ENCODE measurements around the gene DFFA. TPM values are rescaled to one million over a fixed set of nuclear protein-coding genes. Genes with fewer than 3 reads are reported as not detected.

Gene DFFA
- total and polyA plus RNA-seq, 9 of the 15 experiments (the other 6 are each of a cell fraction or from before 2014, with no cell fraction given) = 39.6 to 74.8 (median 59.2) TPM

DNA sequence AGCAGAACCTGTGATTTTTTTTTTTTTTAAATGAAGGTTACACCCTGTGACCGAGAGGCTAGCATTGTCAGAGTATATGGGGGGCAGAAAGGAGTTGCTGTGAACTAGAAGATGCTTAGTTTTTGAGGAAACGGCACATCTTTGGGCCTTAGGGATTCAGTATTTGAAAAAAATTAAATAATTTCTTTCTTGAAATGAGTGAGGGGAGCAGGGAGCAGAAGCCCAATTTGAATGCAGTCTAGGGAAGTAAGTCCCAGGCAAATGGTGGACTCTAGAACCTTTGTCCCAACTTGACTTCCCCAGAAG, 45.3 kb upstream of the DFFA start (continued):
- TF ChIP-seq XRCC3 (IDR thresholded peaks at IDR 0.05) (no peak), CHD1 (IDR thresholded peaks at IDR 0.05; ENCODE audit: low read length) (no peak), ILK (tag; IDR thresholded peaks at IDR 0.05; ENCODE audit: borderline replicate concordance, low read depth) (no peak), FOXK2 (conservative IDR thresholded peaks at IDR 0.05 in 1 of 2, IDR thresholded peaks at IDR 0.05 in 1 of 2; ENCODE audit: low read depth in 2 of 2) (no peak), NEUROD1 (IDR thresholded peaks at IDR 0.05; ENCODE audit: borderline replicate concordance, low read depth, low read length, partially characterized antibody) (no peak), CBX3 (IDR thresholded peaks at IDR 0.05; ENCODE audit: borderline replicate concordance in 1 of 2, low read length in 2 of 2) (no peak), NCOA6 (IDR thresholded peaks at IDR 0.05) (no peak)
- TF ChIP-seq, protein P1, sequence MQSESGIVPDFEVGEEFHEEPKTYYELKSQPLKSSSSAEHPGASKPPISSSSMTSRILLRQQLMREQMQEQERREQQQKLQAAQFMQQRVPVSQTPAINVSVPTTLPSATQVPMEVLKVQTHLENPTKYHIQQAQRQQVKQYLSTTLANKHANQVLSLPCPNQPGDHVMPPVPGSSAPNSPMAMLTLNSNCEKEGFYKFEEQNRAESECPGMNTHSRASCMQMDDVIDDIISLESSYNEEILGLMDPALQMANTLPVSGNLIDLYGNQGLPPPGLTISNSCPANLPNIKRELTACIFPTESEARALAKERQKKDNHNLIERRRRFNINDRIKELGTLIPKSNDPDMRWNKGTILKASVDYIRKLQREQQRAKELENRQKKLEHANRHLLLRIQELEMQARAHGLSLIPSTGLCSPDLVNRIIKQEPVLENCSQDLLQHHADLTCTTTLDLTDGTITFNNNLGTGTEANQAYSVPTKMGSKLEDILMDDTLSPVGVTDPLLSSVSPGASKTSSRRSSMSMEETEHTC (IDR thresholded peaks at IDR 0.05) = no peak

DNA sequence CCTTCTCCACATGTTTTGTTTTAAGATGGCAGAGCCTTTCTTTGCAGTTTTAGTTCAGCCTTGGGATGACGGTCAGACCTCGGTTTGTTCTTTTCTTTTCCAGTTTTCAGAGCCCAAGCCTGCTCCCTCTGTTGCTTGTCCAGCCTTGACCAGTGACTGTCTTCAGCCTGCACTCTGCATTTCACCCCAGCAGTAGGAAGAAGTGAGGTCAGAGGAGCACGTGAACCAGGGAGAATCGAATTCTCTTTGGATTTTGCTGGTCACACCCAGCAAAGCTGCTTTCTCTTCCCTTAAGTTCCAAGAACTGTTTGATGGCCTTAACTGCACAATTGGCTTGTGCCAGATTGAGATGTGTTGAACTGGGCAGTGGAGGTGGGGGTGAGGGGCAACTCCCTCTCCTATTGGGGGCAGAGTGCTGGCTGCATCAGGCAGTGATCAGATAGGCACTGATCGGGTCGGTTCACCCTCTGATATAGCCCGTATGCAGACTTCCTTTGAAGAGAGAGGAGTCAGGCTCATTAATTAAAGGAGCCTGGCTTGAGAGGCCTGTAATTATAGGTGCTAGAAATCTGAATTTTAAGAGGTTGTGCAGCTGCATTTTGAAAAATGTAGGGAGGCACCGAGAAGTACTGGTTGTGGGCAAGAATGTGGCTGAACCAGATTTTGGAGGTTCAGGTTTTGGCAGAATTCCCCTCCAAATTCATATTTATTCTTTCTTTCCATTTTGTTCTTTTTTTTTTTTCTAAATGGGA, 44.8 kb upstream of the DFFA start:
- in situ Hi-C loops (cut with MboI) = no loop called here
- 46% methylated on average over 8 of the region's 8 CpGs for whole genome bisulfite sequencing (ENCODE audit: insufficient coverage, low coverage, missing lambda C conversion rate)
- Histone ChIP-seq H3K9me1 (ENCODE audit: control insufficient read depth, insufficient read depth, low read length) (peaks cover 3% of the 10 kb centered on the region), H3K36me3 (ENCODE audit: control insufficient read depth, insufficient read depth, low read length) (peaks cover 31% of the 10 kb centered on the region), H4K20me1 (replicated peaks; ENCODE audit: control insufficient read depth, insufficient read depth, low read length) (peaks cover 47% of the 10 kb centered on the region), H3K27ac (ENCODE audit: extremely low read depth, low read depth, low read length) (no peak overlapping the region), H3K79me2 (ENCODE audit: control insufficient read depth, insufficient read depth, low read length) (peaks cover 82% of the 10 kb centered on the region), H2AFZ (ENCODE audit: low read depth, low read length) (no peak overlapping the region), H3K4me3 (no peak overlapping the region), H3K4me1 (replicated peaks in 1 of 2; ENCODE audit: control insufficient read depth in 2 of 2, insufficient read depth in 2 of 2, low read length in 2 of 2) (peaks cover 7 to 11% of the 10 kb centered on the region in 2 experiments; a peak in 4 of 5 replicates), H3K4me2 (ENCODE audit: insufficient read depth, low read length) (no peak overlapping the region), H3K27me3 (ENCODE audit: control insufficient read depth in 2 of 2, insufficient read depth in 2 of 2, low read length in 2 of 2) (no peaks in the 10 kb centered on the region), H3K9me3 (replicated peaks; ENCODE audit: control insufficient read depth, insufficient read depth, low read depth, low read length) (no peaks in the 10 kb centered on the region), H3K9ac (ENCODE audit: insufficient read depth in 1 of 2, low read depth in 2 of 2, low read length in 2 of 2) (peak overlapping the region in 1 of 2 experiments; percentile 62; a peak in 1 of 4 replicates)
- FAIRE-seq (peak; percentile 44), DNase-seq (ENCODE audit: extremely low read depth in 1 of 4, low spot score in 3 of 4) (peak in 1 of 4 experiments; percentile 11), ATAC-seq (no peak)
- ChIA-PET POLR2A (interaction anchor here (0.6 kb wide), 1 partner anchor 334 kb away, joined by 3 read pairs; no protein-coding TSS in a partner anchor), CTCF (ENCODE audit: low intra/inter-chr PET ratio) (no interaction called here)
- TF ChIP-seq MYBL2 (IDR thresholded peaks at IDR 0.05; ENCODE audit: low read depth) (0 out of 2 replicates have a peak, but pooled peaks have one; percentile 18), MYBL2 (CRISPR knock-in tag; IDR thresholded peaks at IDR 0.05; ENCODE audit: borderline replicate concordance) (no peak), L3MBTL2 (IDR thresholded peaks at IDR 0.05) (0 out of 2 replicates have a peak, but pooled peaks have one; percentile 27), PURB (CRISPR knock-in tag; IDR thresholded peaks at IDR 0.05; ENCODE audit: low read depth) (no peak)
- BruUV-seq (replicated peaks) = no TSS peak
- intact Hi-C loops (cut with micrococcal nuclease) = loop anchor here (10.0 kb wide), 1 partner anchor 428 kb away; no protein-coding TSS in a partner anchor

All from K562 (cell line).